Endometrial microvascular endothelial cells (primary cell): ENCODE results near the gene ERN1. TPM values are rescaled to one million over a fixed set of nuclear protein-coding genes. Genes with fewer than 3 reads are reported as not detected.

Source experiments
- in situ Hi-C: cut with HindIII; loops from 2 replicates; pipeline ENCODE4 v1.10.0; 2017; ENCODE audit warnings: low sequenced_read_pairs, low pct_unique_long_range_greater_than_20kb; ENCODE audit errors: inconsistent ontology term
- total RNA-seq: library from RNA; depleted of rRNA; stranded (reverse); fragments of >200 nt; gene quantifications from one replicate; pipeline ENCODE4 v1.2.3, GENCODE V29; 2015; ENCODE audit errors: inconsistent ontology term

ERN1 gene
- total RNA-seq, 1 donor from 2014 or later: 23.1 TPM

DNA sequence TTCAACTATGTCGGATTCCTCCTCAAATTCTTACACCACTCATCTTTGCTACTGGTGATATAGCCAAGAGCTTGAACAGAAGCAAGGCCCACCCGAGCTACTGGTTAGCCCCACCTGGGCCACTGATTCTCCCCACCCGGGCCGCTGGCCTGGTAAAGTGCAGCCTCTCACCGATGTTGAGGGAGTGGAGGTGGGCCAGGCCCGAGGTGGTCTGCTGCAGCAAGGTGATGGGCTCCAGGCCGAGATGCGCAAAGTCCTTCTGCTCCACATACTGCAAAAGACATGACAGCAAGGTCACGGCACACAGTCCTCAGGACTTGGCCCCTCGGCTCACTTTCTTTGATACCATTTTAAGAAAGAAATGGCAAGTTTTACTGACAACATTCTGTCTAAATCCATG, 76.8 kb downstream of the ERN1 start:
- in situ Hi-C loops: no loop called here

DNA sequence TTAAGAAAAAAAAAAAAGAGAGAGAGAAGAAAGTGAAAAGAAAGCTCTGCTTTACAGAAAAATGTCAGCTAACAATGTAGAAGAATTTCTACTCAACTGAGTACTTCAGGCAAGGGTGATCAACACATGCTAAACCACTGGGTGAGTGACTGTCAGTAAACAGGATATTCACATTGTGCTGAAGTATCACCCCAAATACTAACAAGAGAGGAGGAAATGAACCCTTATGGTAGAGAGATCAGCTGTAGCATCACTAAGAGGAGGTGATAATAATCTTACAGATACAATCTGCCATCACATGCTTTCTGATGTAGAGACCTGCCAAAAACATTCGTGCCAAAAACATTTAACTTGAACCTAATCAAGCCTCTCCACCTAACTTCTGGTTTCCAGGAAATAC, 78.8 kb downstream of the ERN1 start:
- in situ Hi-C loops: no loop called here

DNA sequence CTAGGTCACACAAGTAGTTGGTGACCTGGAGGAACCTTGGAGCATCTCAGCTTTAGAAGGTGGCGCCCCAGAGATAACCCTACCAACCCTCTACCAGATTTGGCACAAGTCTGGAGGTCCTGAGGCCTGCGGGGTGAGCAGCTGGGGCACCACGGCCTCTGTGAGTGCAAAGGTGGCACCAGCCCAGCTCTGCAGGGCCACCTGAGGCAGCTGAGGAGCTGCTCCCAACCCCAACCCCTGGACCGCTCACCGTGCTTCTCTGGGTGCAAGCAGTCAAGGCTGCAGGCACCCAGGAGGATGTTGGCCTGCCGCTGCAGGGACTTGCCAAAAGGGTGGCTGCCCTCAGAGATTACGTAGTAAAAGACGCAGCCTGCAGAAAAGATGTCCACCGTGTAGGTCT, 81.1 kb downstream of the ERN1 start:
- in situ Hi-C loops: no loop called here

GRCh38 chr17:64045176-64045575, 84.8 kb downstream of the ERN1 start:
- in situ Hi-C loops: no loop called here

DNA sequence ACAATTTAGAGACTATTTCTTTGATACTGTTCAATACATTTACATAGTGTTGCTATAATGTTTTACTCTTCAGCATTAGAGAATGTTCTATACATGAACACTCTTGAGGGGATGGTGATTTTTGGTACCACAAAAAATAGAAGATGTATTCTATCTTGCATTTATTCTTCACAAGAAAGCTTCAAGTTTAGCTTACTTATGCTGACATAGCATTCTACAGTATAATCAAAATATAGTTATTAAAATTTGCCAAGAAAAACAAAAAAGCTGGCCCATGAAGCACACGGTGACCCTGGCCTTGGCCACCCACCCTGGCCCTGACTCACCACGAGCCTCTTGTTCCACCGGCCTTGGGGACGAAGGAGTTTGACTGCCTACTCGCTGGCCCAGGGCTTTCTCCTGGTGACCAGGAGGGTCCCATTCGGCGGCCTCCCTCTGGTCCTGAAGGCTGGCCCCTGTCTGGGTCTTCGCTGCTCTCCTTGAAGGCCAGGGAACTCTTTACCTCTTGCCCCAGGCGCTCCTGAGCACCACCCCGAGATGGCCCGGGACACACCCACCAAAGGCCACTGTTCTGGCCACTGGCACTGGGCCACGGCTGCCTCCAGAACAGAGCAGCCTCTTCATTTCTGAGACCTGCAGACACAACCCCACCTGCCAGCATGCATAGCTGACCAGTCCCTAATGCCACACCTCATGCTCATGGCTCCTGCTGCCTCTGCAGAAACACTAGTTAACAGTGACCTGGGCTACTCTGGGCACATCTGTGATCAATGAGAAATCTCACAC, 87.1 kb downstream of the ERN1 start:
- in situ Hi-C loops: no loop called here

- in situ Hi-C loops: no loop called here
Measured at GRCh38 chr17:64041912-64042311, 88.0 kb downstream of the ERN1 start.

DNA sequence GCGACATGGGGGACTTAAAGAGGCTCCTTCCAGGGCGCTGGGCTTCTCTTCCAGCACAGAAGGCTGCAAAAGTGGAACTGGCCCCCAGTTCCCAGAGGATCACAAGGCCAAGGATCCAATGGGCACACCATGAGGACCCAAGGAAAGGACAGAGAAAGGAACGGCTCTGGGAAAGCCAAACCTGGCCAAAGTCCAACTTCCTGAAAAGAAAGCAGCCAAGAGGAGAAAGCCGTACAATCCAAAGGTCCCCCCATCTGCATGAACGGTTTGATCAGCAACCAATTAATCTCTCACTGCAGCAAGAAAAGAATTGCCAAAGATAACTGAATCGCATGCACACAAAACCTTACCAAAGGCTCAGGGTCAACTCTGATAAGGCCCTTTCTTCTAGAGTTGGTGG, 89.7 kb downstream of the ERN1 start:
- in situ Hi-C loops: no loop called here

DNA sequence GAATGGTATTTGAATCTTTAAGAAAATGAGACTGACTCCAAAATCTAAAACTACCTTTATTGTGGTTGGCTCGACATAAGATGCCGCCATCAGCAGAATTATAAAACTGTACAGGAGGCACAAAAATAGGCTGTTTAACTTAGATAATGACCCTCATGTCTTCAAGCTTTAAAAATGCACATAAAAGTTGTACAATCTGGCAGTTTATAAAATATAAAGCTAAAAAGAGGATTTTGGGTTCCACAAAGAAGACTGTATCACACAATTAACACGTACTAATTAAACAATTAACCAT, 90.9 kb downstream of the ERN1 start:
- in situ Hi-C loops: no loop called here

DNA sequence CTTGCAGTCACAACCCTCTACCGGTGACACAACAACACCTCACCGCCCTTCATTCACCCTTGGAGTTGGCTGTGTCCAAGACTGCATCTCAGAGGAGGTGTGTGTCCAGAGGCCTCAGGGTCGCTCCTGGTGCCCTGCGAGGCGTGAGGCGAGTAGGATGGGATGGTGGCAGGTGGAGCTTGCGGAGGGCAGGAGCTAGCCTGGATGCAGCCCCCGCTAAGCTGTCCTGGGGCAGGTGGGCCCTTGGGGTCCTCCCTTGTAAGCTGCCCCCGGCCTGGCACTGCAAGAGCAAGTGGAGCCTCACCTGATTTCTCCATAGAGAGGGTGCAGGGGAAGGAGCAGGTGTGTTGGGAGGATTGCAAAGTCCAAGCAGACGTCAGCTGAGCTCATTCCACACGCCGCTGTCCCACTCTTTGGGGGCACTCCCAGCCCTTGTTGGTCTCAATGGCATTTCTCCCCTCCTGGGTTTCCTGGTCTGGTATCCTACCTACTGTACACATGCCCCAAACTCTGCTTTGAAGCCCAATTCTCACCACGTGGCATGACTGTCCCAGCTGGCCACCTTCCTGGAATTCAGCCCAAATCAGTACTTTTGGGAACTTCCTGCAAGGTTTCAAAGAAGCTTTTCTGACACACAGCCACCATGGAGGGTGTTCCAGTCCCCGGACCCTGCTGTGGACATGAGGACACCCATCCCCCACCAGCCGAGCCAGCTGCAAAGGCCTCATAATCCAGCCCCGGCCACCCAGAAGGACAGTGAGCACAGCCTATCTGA, 91.4 kb downstream of the ERN1 start:
- in situ Hi-C loops: no loop called here

- in situ Hi-C loops: no loop called here
Measured at GRCh38 chr17:64037802-64038201, 92.1 kb downstream of the ERN1 start.

GRCh38 chr17:64037180-64037579, 92.8 kb downstream of the ERN1 start:
- in situ Hi-C loops: no loop called here

DNA sequence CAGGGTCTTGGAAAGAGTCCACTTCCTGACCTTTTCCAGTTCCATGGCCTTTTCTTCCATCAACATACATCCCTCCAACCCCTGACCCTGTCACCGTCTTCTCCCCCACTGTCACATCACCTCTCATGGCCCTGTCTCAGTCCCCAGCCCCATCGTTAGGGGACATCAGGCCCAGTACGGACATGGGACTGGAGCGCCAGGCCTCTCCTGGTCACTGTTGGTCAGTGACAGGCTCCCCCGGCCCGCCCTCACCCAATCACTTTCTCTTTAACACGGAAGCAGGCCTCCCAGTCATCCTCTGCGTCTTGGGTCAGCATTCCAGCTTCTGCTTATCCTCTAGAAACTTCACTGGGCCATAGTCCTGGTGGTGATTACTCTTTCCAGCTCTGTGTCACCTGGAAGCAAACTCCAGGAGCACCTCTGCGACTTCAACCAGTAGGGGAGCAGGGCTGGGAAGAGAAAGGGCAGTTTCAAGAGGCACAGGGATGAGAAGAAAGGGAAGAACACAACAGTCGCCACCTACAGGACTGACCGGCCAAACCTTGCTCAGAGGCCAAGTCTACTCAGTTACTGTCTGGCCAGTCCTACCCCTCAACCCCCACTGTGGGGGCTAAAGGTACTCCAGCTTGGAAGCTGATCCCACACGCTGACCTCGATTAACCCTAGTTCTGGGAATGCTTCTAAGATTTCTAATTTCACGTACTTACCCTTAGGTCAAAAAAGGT, 93.6 kb downstream of the ERN1 start:
- in situ Hi-C loops: no loop called here

- in situ Hi-C loops: no loop called here
Measured at GRCh38 chr17:64032081-64032480, 97.9 kb downstream of the ERN1 start.

DNA sequence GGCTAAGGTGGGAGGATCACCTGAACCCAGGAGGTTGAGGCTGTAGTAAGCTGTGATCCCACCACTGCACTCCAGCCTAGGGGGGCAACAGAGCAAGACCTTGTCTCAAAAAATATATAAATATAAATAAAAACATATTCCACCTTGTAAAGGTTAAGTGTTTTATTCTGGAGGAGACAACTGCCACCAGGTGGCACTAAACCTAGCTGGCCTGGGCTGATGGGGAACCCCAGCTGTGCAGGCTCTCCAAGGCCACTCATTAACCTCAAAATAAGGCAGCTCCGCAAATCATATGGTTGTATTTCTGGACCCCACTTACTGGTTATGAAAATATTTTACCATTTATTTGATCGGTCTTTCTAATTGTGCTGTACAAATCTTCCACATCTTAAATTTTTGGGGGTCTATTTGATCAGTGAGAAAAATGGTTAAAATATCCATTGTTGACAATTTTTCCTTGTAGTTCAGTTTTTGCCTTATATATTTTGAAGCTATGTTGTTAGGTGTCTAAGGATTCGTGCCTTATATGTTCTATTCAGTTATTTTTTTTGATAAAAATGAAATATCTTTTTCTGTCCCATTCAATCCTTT, 101.0 kb downstream of the ERN1 start:
- in situ Hi-C loops: no loop called here

GRCh38 chr17:64025732-64026294, 104.1 kb downstream of the ERN1 start:
- in situ Hi-C loops: no loop called here

- in situ Hi-C loops: no loop called here
Measured at GRCh38 chr17:64024781-64025731, 104.9 kb downstream of the ERN1 start.

- in situ Hi-C loops: no loop called here
Measured at GRCh38 chr17:64024215-64024654, 105.7 kb downstream of the ERN1 start.

- in situ Hi-C loops: no loop called here
Measured at GRCh38 chr17:64022611-64023063, 107.3 kb downstream of the ERN1 start.
